ENCODE results near the gene CYB5D1.

CYB5D1 gene

DNA sequence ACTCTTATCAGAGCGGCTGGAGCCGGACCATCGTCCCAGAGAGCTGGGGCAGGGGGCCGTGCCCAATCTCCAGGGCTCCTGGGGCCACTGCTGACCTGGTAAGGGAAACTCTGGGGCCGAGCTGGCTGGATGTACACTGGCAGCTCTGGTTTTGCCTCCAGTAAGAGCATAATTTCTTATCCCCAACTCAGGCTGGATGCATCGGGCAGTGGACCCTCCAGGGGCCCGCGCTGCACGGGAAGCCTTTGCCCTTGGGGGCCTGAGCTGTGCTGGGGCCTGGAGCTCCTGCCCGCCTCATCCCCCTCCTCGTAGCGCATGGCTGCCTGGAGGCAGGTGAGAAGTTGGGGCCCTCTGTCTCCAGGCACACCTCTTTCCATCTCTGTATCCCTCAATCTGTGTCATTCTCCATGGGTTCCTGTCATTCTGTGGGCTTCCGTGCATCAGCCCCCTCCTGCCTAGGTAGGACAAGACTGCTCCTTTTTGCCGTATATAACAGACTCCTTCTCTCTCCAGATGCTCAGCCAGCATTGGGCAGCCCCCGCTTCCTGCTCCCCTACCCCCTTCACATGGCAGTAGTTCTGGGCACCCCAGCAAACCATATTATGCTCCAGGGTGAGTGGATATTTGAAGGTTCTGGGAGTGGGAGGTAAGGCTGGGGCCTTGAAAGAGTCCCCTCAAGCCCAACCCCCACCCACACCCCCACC lies 12.3 kb upstream of the CYB5D1 start:
- Histone ChIP-seq H2BK120ac (ENCODE audit: insufficient read depth, low read length, poor library complexity) (no peak overlapping the region), H3K9ac (ENCODE audit: low read length) (peak overlapping the region; percentile 50), H4K91ac (ENCODE audit: low read depth, low read length) (no peak overlapping the region), H2AFZ (ENCODE audit: insufficient read depth, low read length, poor library complexity) (no peak overlapping the region), H3K27me3 (ENCODE audit: insufficient read depth, low read length) (no peaks in the 10 kb centered on the region), H2AK5ac (ENCODE audit: low read length) (no peak overlapping the region), H3K79me2 (ENCODE audit: control insufficient read depth, insufficient read depth, low read length, poor library complexity) (peaks cover 28% of the 10 kb centered on the region), H3K14ac (ENCODE audit: low read length) (no peak overlapping the region), H3K4ac (ENCODE audit: low read depth, low read length) (peak overlapping the region; percentile 59), H3K36me3 (ENCODE audit: control insufficient read depth in 1 of 2, insufficient read depth in 2 of 2, low read length in 2 of 2) (peaks cover 51 to 54% of the 10 kb centered on the region in 2 experiments), H3K9me3 (ENCODE audit: insufficient read depth, low read depth, low read length) (peaks cover 3% of the 10 kb centered on the region), H4K12ac (ENCODE audit: low read depth, low read length) (no peak overlapping the region), H3K4me2 (ENCODE audit: low read length) (peak overlapping the region; percentile 98), H2BK12ac (ENCODE audit: low read length) (no peak overlapping the region), H3K79me1 (ENCODE audit: low read length) (peaks cover 31% of the 10 kb centered on the region), H3K4me3 (ENCODE audit: low read depth, low read length) (no peak overlapping the region), H2BK5ac (ENCODE audit: low read depth, low read length, poor library complexity) (no peak overlapping the region), H3K23ac (ENCODE audit: low read length) (no peak overlapping the region), H3K18ac (ENCODE audit: low read length) (peak overlapping the region; percentile 38), H3K27ac (ENCODE audit: low read depth, low read length) (no peak overlapping the region), H4K8ac (ENCODE audit: low read depth, low read length) (no peak overlapping the region), H3K4me1 (ENCODE audit: control insufficient read depth in 1 of 2, insufficient read depth in 2 of 2, low read length in 2 of 2) (peaks cover 10 to 13% of the 10 kb centered on the region in 2 experiments)
- DNase-seq, result no peak
- no CpG with 5 or more reads among the region's 15 CpGs for WGBS (ENCODE audit: extremely low coverage, insufficient coverage, insufficient read length)

DNA sequence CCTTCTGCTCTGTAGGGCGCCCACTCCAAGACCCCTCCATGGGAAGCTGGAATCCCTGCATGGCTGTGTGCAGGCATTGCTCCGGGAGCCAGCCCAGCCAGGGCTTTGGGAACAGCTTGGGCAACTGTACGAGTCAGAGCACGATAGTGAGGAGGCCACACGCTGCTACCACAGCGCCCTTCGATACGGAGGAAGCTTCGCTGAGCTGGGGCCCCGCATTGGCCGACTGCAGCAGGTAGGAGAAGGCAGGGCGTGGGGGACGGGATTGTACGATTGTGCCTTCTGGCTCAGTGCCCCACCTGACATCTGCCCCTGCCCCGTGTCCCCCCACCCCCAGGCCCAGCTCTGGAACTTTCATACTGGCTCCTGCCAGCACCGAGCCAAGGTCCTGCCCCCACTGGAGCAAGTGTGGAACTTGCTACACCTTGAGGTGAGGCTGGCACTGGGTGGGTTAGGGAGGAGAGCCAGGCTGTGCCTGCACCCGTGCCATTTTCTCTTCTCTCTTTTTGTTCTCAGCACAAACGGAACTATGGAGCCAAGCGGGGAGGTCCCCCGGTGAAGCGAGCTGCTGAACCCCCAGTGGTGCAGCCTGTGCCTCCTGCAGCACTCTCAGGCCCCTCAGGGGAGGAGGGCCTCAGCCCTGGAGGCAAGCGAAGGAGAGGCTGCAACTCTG lies 11.6 kb upstream of the CYB5D1 start:
- Histone ChIP-seq H3K79me2 (ENCODE audit: control insufficient read depth, insufficient read depth, low read length, poor library complexity) (peaks cover 28% of the 10 kb centered on the region), H4K12ac (ENCODE audit: low read depth, low read length) (no peak overlapping the region), H2AK5ac (ENCODE audit: low read length) (no peak overlapping the region), H3K27ac (ENCODE audit: low read depth, low read length) (no peak overlapping the region), H3K4me3 (ENCODE audit: low read depth, low read length) (no peak overlapping the region), H3K4me1 (ENCODE audit: control insufficient read depth in 1 of 2, insufficient read depth in 2 of 2, low read length in 2 of 2) (peaks cover 8 to 9% of the 10 kb centered on the region in 2 experiments), H4K8ac (ENCODE audit: low read depth, low read length) (no peak overlapping the region), H3K9ac (ENCODE audit: low read length) (no peak overlapping the region), H2BK5ac (ENCODE audit: low read depth, low read length, poor library complexity) (no peak overlapping the region), H3K14ac (ENCODE audit: low read length) (no peak overlapping the region), H2BK120ac (ENCODE audit: insufficient read depth, low read length, poor library complexity) (no peak overlapping the region), H2BK12ac (ENCODE audit: low read length) (no peak overlapping the region), H2AFZ (ENCODE audit: insufficient read depth, low read length, poor library complexity) (no peak overlapping the region), H3K4me2 (ENCODE audit: low read length) (no peak overlapping the region), H3K9me3 (ENCODE audit: insufficient read depth, low read depth, low read length) (peaks cover 3% of the 10 kb centered on the region), H3K27me3 (ENCODE audit: insufficient read depth, low read length) (no peaks in the 10 kb centered on the region), H4K91ac (ENCODE audit: low read depth, low read length) (no peak overlapping the region), H3K79me1 (ENCODE audit: low read length) (peaks cover 30% of the 10 kb centered on the region), H3K23ac (ENCODE audit: low read length) (no peak overlapping the region), H3K4ac (ENCODE audit: low read depth, low read length) (no peak overlapping the region), H3K18ac (ENCODE audit: low read length) (peak overlapping the region; percentile 62), H3K36me3 (ENCODE audit: control insufficient read depth in 1 of 2, insufficient read depth in 2 of 2, low read length in 2 of 2) (peaks cover 58% of the 10 kb centered on the region in 2 experiments)
- WGBS (ENCODE audit: extremely low coverage, insufficient coverage, insufficient read length), result no CpG with 5 or more reads among the region's 22 CpGs
- no peak for DNase-seq

DNA sequence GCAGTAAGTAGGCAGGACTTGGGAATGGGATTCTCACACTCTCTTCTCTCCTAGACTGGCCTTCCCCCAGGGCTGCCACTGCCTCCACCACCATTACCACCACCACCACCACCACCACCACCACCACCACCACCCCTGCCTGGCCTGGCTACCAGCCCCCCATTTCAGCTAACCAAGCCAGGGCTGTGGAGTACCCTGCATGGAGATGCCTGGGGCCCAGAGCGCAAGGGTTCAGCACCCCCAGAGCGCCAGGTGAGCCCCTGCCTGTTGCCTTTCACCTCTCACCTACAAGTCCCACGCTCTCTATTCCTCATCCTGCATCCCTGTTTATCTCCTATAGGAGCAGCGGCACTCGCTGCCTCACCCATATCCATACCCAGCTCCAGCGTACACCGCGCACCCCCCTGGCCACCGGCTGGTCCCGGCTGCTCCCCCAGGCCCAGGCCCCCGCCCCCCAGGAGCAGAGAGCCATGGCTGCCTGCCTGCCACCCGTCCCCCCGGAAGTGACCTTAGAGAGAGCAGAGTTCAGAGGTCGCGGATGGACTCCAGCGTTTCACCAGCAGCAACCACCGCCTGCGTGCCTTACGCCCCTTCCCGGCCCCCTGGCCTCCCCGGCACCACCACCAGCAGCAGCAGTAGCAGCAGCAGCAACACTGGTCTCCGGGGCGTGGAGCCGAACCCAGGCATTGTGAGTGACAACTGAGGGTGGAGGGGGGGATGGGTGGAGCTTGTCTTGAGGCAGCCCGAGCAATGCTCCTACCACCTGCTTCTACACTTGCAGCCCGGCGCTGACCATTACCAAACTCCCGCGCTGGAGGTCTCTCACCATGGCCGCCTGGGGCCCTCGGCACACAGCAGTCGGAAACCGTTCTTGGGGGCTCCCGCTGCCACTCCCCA lies 10.8 kb upstream of the CYB5D1 start:
- no peak overlapping the region for H2BK5ac ChIP-seq (ENCODE audit: low read depth, low read length, poor library complexity)
- no peak overlapping the region for H3K4ac ChIP-seq (ENCODE audit: low read depth, low read length)
- WGBS (ENCODE audit: extremely low coverage, insufficient coverage, insufficient read length), result no CpG with 5 or more reads among the region's 34 CpGs
- peaks cover 23% of the 10 kb centered on the region for H3K79me1 ChIP-seq (ENCODE audit: low read length)
- no peak overlapping the region for H4K91ac ChIP-seq (ENCODE audit: low read depth, low read length)
- no peak overlapping the region for H2AFZ ChIP-seq (ENCODE audit: insufficient read depth, low read length, poor library complexity)
- H3K4me2 ChIP-seq (ENCODE audit: low read length), result no peak overlapping the region
- no peak overlapping the region for H3K23ac ChIP-seq (ENCODE audit: low read length)
- no peak overlapping the region for H4K12ac ChIP-seq (ENCODE audit: low read depth, low read length)
- H3K4me3 ChIP-seq (ENCODE audit: low read depth, low read length), result no peak overlapping the region
- H3K9me3 ChIP-seq (ENCODE audit: insufficient read depth, low read depth, low read length), result peaks cover 3% of the 10 kb centered on the region
- H3K9ac ChIP-seq (ENCODE audit: low read length), result no peak overlapping the region
- no peak for DNase-seq
- H3K79me2 ChIP-seq (ENCODE audit: control insufficient read depth, insufficient read depth, low read length, poor library complexity), result peaks cover 22% of the 10 kb centered on the region
- H4K8ac ChIP-seq (ENCODE audit: low read depth, low read length), result no peak overlapping the region
- no peak overlapping the region for H3K14ac ChIP-seq (ENCODE audit: low read length)
- no peak overlapping the region for H2BK120ac ChIP-seq (ENCODE audit: insufficient read depth, low read length, poor library complexity)
- no peak overlapping the region for H2AK5ac ChIP-seq (ENCODE audit: low read length)
- peaks cover 65% of the 10 kb centered on the region in 2 experiments for H3K36me3 ChIP-seq (ENCODE audit: control insufficient read depth in 1 of 2, insufficient read depth in 2 of 2, low read length in 2 of 2)
- H3K27ac ChIP-seq (ENCODE audit: low read depth, low read length), result no peak overlapping the region
- no peak overlapping the region for H2BK12ac ChIP-seq (ENCODE audit: low read length)
- no peaks in the 10 kb centered on the region for H3K27me3 ChIP-seq (ENCODE audit: insufficient read depth, low read length)
- H3K4me1 ChIP-seq (ENCODE audit: control insufficient read depth in 1 of 2, insufficient read depth in 2 of 2, low read length in 2 of 2), result peaks cover 6 to 8% of the 10 kb centered on the region in 2 experiments
- H3K18ac ChIP-seq (ENCODE audit: low read length), result no peak overlapping the region

DNA sequence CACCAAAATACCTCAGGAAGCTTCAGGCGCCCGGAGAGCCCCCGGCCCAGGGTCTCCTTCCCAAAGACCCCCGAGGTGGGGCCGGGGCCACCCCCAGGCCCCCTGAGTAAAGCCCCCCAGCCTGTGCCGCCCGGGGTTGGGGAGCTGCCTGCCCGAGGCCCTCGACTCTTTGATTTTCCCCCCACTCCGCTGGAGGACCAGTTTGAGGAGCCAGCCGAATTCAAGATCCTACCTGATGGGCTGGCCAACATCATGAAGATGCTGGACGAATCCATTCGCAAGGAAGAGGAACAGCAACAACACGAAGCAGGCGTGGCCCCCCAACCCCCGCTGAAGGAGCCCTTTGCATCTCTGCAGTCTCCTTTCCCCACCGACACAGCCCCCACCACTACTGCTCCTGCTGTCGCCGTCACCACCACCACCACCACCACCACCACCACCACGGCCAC lies 9.6 kb upstream of the CYB5D1 start:
- H3K23ac ChIP-seq (ENCODE audit: low read length), result no peak overlapping the region
- no peak overlapping the region for H3K18ac ChIP-seq (ENCODE audit: low read length)
- no peak overlapping the region for H3K9ac ChIP-seq (ENCODE audit: low read length)
- H3K4me3 ChIP-seq (ENCODE audit: low read depth, low read length), result no peak overlapping the region
- peaks cover 12% of the 10 kb centered on the region for H3K79me2 ChIP-seq (ENCODE audit: control insufficient read depth, insufficient read depth, low read length, poor library complexity)
- H3K27ac ChIP-seq (ENCODE audit: low read depth, low read length), result no peak overlapping the region
- no peaks in the 10 kb centered on the region for H3K27me3 ChIP-seq (ENCODE audit: insufficient read depth, low read length)
- H2BK12ac ChIP-seq (ENCODE audit: low read length), result no peak overlapping the region
- no peak overlapping the region for H2BK120ac ChIP-seq (ENCODE audit: insufficient read depth, low read length, poor library complexity)
- H2AFZ ChIP-seq (ENCODE audit: insufficient read depth, low read length, poor library complexity), result no peak overlapping the region
- no peak overlapping the region for H3K4ac ChIP-seq (ENCODE audit: low read depth, low read length)
- peaks cover 7% of the 10 kb centered on the region for H3K9me3 ChIP-seq (ENCODE audit: insufficient read depth, low read depth, low read length)
- H4K91ac ChIP-seq (ENCODE audit: low read depth, low read length), result no peak overlapping the region
- H3K36me3 ChIP-seq (ENCODE audit: control insufficient read depth in 1 of 2, insufficient read depth in 2 of 2, low read length in 2 of 2), result peaks cover 76% of the 10 kb centered on the region in 2 experiments
- no CpG with 5 or more reads among the region's 20 CpGs for WGBS (ENCODE audit: extremely low coverage, insufficient coverage, insufficient read length)
- DNase-seq, result no peak
- H4K8ac ChIP-seq (ENCODE audit: low read depth, low read length), result no peak overlapping the region
- H2BK5ac ChIP-seq (ENCODE audit: low read depth, low read length, poor library complexity), result no peak overlapping the region
- no peak overlapping the region for H3K14ac ChIP-seq (ENCODE audit: low read length)
- H3K4me1 ChIP-seq (ENCODE audit: control insufficient read depth in 1 of 2, insufficient read depth in 2 of 2, low read length in 2 of 2), result peaks cover 6 to 14% of the 10 kb centered on the region in 2 experiments
- H4K12ac ChIP-seq (ENCODE audit: low read depth, low read length), result no peak overlapping the region
- no peak overlapping the region for H3K4me2 ChIP-seq (ENCODE audit: low read length)
- H3K79me1 ChIP-seq (ENCODE audit: low read length), result peaks cover 13% of the 10 kb centered on the region
- no peak overlapping the region for H2AK5ac ChIP-seq (ENCODE audit: low read length)

Data from trophoblast cell (in vitro differentiated cells and primary cell).